AG04450 (cell line): ENCODE measurements around the gene SENP8. TPM values are rescaled to one million over a fixed set of nuclear protein-coding genes. Genes with fewer than 3 reads are reported as not detected.

Source experiments
- CTCF ChIA-PET: fragments of 300-600, 350-600 bp; formaldehyde crosslinking; extraction: SDS; loops from one replicate; lab custom pipeline; 2022; ENCODE audit warnings: antibody characterized with exemption, inconsistent platforms; lab: Charles Lee
- POLR2A ChIA-PET: fragments of 350-600 bp; formaldehyde crosslinking; extraction: SDS; loops from one replicate; lab custom pipeline; 2021; ENCODE audit warnings: antibody characterized with exemption, inconsistent platforms; lab: Yijun Ruan, JAX
- DNase-seq: peaks from one replicate; pipeline ENCODE4 v3.0.0-alpha.2; 2011; ENCODE audit warnings: low read depth, low spot score
- H3K27ac ChIP-seq: one replicate; pipeline ENCODE4 v1.5.1; 2012; ENCODE audit warnings: low read depth, low read length, control low read depth
- H3K27me3 ChIP-seq: one replicate; pipeline ENCODE4 v1.6.0; 2012; ENCODE audit warnings: low read length; ENCODE audit not compliant: control insufficient read depth, insufficient read depth
- H3K4me3 ChIP-seq: 2 replicates; pipeline ENCODE4 v1.5.1; 2011; ENCODE audit warnings: mild to moderate bottlenecking, low read depth, low read length, control low read depth
- H3K9me3 ChIP-seq: 2 replicates; pipeline ENCODE4 v1.5.1; 2012; ENCODE audit warnings: low read length; ENCODE audit not compliant: control insufficient read depth, insufficient read depth
- CTCF ChIP-seq: IDR thresholded peaks from 2 replicates; pipeline ENCODE4 v1.5.1; 2011; ENCODE audit warnings: low read depth, low read length, control low read depth, inconsistent platforms
- polyA plus RNA-seq: library from polyadenylated mRNA; depleted of rRNA; stranded (reverse); fragments of >200 nt; gene quantifications from 2 replicates; pipeline ENCODE4 v1.2.3, GENCODE V29; 2011

SENP8 gene
- polyA plus RNA-seq, 1 experiment: 5.3 TPM

DNA sequence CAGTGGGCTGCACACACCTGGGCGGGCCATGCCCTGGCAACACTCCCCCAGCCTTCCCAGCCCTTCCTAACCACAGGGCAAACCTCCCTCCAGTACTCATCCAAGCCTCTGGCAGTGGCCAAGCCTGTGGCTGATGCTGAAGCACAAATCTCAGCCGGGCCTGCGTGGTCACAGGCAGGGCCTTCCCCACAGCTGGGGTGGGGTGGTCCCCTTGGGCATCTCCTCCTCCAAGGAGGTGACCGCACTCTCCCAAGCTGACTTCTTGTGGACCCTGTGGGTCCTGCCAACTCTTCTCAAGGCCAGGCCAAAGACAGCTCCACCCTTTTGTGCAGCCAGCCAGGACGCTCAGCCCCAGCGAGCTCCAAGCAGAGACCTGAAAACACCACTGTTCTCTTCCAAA lies 58.0 kb downstream of the SENP8 start:
- DNase-seq: no peak
- CTCF ChIA-PET: interaction anchor here (0.6 kb wide), 1 partner anchor 20 kb away, joined by 3 read pairs; no protein-coding TSS in a partner anchor

GRCh38 chr15:72176743-72177142 lies 58.5 kb downstream of the SENP8 start:
- no peak for TF ChIP-seq CTCF
- ChIA-PET POLR2A (no interaction called here), CTCF (interaction anchor here (0.6 kb wide), 2 partner anchors 21 to 103 kb away, joined by 3 to 9 read pairs; no protein-coding TSS in a partner anchor)
- DNase-seq: no peak
- H3K9me3 ChIP-seq: no peaks in the 10 kb centered on the region; the same call in 1 of the 2 replicates
- no peak overlapping the region for H3K4me3 ChIP-seq
- no peak overlapping the region for H3K27ac ChIP-seq
- H3K27me3 ChIP-seq: peaks cover 24% of the 10 kb centered on the region

More for the DNA sequence above, 58.0 kb downstream of the SENP8 start:
- no peak overlapping the region for H3K4me3 ChIP-seq
- no peak for TF ChIP-seq CTCF
- peaks cover 24% of the 10 kb centered on the region for H3K27me3 ChIP-seq
- no peaks in the 10 kb centered on the region; the same call in 1 of the 2 replicates for H3K9me3 ChIP-seq
- POLR2A ChIA-PET: no interaction called here
- H3K27ac ChIP-seq: no peak overlapping the region

- no peak for TF ChIP-seq CTCF
- ChIA-PET CTCF (no interaction called here), POLR2A (no interaction called here)
- no peak overlapping the region for H3K27ac ChIP-seq
- H3K9me3 ChIP-seq: no peaks in the 10 kb centered on the region; the same call in 1 of the 2 replicates
- DNase-seq: no peak
- H3K27me3 ChIP-seq: peaks cover 31% of the 10 kb centered on the region
- H3K4me3 ChIP-seq: no peak overlapping the region
Observed at GRCh38 chr15:72178976-72179585, 60.9 kb downstream of the SENP8 start.

DNA sequence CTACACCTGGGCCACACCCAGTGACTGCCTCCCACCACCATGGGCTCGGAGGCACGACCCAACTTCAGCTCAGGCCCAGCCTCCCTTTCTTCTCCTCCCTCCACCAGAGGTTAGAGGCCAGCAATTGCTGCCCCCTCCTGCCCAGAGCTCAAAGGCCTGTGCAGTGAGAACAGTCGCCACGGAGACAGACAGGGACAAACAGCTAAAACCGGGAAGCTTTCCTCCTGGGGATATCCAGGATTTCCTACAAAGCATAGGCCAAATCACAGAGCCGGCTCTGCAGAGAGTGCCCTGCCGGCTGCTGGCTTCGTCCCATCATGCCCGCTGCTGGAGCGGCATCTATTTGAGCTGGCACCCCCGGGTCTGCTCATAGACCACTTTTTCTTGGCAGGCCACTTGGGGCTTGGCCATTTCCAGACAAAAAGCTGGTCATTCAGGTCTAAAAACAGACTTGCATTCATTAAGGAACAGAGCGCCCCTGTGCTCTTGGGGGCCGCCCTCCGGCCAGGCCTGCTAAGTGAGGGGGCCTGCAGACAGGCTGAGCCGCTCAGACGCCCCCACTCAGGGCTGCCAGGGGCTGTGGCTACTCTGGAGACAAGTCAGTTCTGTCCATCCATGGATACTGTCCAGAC lies 61.9 kb downstream of the SENP8 start:
- ChIA-PET POLR2A (no interaction called here), CTCF (no interaction called here)
- Histone ChIP-seq H3K4me3 (no peak overlapping the region), H3K27me3 (peaks cover 35% of the 10 kb centered on the region), H3K9me3 (no peaks in the 10 kb centered on the region; the same call in 1 of the 2 replicates), H3K27ac (no peak overlapping the region)
- no peak for TF ChIP-seq CTCF
- DNase-seq: no peak

DNA sequence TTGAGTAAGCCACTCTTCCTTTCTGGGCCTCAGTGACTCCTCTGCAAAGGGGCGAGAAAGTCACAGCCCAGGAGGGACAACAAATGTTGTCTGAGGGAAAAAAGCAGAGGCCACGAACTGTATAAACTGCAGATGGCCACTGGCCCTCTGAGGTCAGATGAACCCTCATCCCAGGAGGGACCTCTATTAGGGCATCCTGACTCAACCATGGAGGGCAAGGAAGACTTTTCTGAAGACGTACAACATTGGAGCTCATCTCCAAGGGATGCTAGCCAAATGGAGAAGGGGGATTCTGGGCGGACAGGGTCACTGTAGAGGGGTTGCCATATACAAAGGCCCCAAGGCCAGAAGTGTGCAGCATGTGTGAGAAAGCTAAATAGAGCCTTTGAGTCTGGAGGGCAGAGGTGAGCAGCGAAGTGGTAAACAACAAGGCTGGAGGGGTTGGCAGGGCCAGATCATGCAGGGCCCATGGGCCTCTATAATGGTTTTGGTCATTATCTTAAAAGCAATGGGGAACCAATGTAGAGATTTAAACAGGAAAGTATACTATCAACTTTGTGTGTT lies 62.6 kb downstream of the SENP8 start:
- TF ChIP-seq CTCF: no peak
- CTCF ChIA-PET: interaction anchor here (2.3 kb wide), 1 partner anchor 25 kb away, joined by 6 read pairs; no protein-coding TSS in a partner anchor
- POLR2A ChIA-PET: no interaction called here

More for the DNA sequence above, 62.6 kb downstream of the SENP8 start:
- H3K27ac ChIP-seq: no peak overlapping the region
- no peak for DNase-seq
- peaks cover 31% of the 10 kb centered on the region for H3K27me3 ChIP-seq
- no peak overlapping the region for H3K4me3 ChIP-seq
- H3K9me3 ChIP-seq: no peaks in the 10 kb centered on the region; the same call in 1 of the 2 replicates
